NAMALWA (cell line): Measurements from ENCODE around the gene GINS1.

Source experiments
- DNase-seq: peaks from one replicate; pipeline ENCODE4 v3.0.0-alpha.2; 2015; ENCODE audit warnings: low spot score

The GINS1 gene

DNA sequence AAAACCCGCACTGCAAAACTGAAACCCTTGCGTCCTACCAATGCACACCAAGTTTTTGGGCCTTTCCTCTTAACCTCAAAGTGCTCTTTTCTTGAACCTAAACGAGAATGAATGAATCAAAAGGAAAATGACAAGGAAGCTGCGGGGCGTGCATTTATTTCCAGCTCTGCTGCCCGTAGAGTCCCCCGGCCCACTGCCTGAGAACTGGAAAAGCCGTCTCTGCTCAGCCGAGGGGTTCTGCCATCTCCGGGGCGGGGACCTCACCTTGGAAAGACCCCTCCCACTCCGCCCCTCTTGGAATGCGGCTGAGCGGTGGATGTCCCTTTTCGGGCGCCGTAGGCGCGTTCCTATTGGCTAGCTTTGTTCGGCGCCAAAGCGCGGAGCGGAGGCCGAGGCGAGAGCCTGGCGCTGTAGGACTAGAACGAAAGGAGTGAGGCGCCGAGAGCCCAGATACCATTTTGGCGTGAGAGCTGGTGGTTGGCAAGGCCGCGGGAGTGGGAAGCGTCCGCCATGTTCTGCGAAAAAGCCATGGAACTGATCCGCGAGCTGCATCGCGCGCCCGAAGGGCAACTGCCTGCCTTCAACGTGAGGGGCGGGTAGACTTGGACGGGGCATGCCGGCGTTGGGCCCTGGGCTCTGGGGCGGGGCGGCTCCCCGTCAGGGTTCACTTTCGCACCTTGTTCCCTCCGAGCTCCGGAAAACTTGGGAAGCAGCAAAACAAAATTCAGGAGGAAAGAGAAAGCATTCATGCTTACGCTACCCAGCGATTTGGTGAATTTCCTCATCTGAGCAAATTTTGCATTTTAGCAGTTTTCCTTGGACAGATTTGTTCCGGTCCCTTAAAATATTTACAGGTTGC, at the start of gene GINS1:
TSS of gene GINS1 (plus strand) at position 363 of the 859 bp plus-strand sequence. CDS start at position 511, 148 bp downstream.
- peak; percentile 83 for DNase-seq

GRCh38 chr20:25360631-25361286, 46.7 kb upstream of the GINS1 start:
- no peak for DNase-seq

DNA sequence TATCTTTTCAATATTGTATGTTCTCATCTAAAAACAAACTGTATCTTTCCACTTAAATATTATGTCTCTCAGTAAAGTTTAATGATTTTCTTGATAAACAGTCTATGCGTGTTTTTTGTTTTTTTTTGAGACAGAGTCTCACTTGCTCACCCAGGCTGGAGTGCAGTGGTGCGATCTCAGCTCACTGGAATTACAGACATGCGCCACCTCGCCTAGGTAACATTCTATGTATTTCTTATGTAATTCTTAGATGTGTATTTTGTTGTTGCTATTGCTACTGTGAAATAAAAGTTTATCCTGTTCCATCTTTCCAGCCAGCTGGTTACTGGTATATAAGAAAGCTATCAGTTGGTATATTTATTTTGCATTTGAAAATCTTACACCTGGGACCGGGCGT, 46.2 kb upstream of the GINS1 start:
- DNase-seq = no peak

DNA sequence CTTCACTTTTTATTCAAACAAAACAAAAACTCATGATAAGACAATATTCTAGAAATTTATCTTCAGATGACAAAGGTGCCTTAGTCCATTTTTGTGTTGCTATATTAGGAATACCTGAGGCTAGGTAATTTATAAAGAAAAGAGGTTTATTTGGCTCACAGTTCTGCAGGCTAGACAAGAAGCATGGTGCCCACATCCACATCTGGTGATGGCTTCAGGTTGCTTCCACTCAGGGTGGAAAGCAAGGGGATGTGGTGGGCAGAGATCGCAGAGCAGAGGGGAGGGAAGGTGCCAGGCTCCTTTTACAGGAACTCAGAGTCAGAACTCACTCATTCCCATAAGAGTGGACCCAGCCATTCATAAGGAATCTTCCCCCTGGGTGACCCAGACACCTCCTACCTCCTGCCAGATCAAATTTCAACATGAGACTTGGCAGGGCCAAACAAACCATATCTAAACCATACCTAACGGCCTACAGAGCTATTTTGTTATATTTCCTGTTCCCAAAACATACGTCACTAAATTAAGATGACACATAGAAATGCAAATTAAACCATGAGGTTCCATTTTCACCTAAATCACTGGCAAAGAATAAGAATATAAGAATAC, 43.2 kb upstream of the GINS1 start:
- DNase-seq = no peak

- DNase-seq = no peak
Observed at GRCh38 chr20:25364879-25365699, 42.4 kb upstream of the GINS1 start.

DNA sequence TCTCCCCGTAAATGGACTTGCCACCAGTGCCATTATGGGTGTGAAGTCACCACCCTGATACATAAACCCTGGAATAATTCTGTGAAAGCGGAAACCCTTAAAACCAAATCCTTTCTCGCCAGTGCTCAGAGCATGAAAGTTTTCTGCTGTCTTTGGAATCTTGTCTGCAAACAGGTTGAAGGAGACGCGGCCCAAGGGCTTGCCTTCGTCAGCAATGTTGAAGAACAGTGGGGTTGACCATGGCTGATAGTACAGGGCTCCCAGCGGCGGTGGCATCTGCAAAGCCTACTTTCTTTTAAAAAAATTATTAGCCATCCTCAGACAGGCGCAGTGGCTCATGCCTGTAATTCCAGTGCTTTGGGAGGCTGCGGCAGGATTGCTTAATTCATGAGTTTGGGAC, 38.9 kb upstream of the GINS1 start:
- no peak for DNase-seq

DNA sequence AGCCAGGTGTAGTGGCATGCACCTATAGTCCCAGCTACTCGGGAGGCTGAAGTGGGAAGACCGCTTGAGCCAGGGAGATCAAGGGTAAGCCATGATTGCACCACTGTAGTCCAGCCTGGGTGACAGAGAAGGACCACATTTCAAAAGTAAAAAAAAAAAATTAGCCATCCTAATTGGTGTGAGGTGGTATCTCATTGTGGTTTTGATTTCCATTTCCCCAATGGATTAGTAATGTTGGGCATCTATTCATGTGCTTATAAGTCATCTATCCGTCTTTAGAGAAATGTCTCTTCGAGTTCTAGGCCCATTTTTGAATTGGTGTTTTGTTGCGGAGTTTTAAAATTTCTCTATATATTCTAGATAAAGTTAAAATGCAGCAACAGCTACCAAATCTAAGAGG, 38.5 kb upstream of the GINS1 start:
- no peak for DNase-seq

DNA sequence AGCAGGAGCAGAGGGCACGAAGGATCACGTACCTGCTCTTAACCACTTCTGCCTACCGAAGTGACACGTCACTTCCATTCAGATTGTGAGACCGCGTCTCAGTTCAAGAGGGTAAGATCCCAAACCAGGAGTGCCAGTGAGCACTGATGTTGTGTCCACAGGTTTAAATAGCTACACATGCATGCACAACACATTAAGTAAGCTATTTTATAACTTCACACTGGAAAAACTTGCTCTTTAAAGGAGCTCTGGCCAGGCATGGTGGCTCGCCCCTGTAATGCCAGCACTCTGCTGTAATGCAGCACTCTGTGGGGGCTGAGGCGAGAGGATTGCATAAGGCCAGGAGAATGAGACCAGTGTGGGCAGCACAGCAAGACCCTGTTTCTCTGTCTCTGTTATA, 37.9 kb upstream of the GINS1 start:
- no peak for DNase-seq

DNA sequence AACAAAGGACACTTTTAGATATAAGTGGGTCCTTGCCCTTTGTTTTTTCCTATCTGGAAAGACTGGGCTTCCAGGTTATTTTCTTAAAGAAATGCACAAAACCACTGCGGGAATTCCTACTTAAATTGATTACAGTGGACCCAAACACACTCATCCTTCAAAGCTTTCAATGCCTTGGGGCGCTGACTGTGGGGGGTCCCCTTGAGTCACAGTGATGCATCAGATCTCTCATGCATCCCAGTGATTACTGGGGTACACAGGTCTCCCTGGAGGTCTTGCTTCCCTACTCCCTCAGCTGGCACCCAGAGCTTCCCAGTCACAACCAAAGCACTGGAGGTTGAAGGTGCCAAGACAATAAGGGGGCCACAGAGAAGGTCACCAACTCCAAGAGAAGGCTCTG, 37.5 kb upstream of the GINS1 start:
- no peak for DNase-seq

GRCh38 chr20:25372584-25373336, 34.7 kb upstream of the GINS1 start:
- DNase-seq = no peak

DNA sequence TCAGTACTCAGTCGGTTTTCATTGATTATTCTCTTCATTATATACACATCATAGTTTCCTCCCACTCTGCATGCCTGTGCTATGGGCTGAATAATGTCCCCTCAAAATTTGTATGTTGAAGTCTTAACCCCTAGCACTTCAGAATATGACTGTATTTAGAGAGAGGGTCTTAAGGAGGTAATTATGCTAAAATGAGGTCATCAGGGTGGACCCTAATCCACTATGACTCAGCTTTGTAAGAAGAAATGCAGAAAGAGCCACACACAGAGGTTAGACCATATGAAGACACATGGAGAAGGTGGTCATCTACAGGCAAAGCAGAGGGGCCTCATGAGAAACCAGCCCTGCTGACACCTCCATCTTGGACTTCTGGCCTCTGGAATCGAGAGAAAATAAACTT, 32.6 kb upstream of the GINS1 start:
- no peak for DNase-seq

GRCh38 chr20:25376236-25376635, 31.2 kb upstream of the GINS1 start:
- DNase-seq = no peak

DNA sequence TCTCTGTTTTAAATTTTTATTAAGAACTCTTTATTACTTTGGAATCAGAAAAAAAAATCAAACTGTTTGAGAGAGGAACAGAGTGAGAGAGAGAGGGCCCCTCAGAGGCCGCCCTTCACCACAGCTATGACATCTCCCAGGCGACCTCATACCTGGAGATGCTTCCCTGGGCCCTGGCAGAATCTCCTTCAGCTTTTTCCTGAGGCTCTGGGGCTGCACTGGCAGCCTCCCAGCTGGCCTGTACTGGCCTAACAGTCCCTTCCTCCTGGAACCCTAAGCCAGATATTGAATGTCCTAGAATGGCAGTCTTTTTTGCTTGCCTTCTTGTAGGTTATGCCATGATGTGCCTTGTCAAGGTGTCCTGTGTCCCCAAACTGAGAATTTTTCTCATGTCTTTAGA, 30.6 kb upstream of the GINS1 start:
- no peak for DNase-seq

- no peak for DNase-seq
Observed at GRCh38 chr20:25378189-25378883, 29.1 kb upstream of the GINS1 start.

DNA sequence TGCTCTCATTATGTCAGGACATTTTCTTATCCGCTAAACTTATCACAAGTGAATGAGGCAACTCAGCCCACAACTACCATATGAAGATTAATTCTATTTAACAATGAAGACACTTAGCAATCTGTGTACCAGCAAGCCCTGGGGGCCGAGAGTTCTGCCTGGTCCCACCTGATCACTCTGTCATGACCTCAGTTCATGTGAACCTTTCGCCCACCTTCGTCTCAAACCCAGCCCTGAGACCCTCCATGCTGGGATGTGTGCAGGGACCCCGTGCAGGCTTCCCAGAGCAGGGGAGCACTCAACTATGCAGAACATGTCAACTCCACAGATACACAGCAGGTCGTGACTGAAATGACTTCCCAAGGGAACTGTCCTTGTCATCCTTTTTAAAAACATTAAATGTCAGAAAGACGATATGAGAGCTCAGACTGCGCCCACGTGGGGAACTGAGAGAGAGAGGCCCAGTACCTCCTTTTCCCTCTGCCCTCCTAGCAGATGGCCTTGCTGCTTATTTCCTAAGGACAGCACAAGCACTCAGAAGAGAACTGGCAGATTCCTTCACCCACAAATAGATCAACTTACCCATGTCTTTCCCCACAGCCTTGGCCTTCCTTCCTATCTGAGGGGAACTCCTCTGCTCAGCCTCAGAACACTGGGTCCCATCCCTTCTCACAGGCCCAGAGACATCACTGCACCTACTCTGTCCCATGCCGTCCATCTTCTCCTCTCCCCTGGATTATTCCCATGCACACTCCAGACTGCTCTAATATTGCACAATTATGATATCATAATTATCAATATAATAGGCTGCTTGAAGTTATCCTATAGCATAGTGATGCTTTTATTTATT, 28.4 kb upstream of the GINS1 start:
- DNase-seq = no peak

DNA sequence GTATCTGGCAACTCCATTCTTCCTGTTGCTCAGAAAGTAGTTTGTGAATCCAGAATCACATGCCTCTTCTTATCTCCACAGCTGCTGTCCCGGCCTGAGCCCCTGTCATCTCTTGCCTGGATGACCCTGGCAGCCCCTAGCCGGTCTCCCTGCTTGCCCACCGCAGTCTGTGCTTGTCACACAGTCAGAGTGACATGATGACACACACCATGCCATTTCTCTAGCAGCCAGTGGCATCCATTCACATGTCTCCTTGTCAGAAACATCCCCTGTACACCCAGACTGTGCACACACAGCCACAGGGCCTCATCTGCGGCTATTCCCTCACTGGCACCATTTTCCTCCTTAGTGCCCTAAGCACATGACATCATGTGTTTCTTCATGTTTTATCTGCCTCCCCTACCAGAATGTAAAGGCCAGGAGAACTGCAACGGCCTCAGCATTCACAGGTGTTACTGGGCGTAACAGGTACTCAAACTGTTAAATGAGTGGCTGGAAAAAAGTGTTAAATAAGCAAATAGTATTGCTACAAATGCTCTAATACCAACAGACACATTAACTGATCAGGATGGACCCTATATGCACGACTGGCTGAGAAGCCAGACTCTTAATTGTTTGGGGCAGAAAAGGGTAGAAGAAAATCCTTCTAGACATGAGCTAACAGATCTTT, 26.4 kb upstream of the GINS1 start:
- no peak for DNase-seq

DNA sequence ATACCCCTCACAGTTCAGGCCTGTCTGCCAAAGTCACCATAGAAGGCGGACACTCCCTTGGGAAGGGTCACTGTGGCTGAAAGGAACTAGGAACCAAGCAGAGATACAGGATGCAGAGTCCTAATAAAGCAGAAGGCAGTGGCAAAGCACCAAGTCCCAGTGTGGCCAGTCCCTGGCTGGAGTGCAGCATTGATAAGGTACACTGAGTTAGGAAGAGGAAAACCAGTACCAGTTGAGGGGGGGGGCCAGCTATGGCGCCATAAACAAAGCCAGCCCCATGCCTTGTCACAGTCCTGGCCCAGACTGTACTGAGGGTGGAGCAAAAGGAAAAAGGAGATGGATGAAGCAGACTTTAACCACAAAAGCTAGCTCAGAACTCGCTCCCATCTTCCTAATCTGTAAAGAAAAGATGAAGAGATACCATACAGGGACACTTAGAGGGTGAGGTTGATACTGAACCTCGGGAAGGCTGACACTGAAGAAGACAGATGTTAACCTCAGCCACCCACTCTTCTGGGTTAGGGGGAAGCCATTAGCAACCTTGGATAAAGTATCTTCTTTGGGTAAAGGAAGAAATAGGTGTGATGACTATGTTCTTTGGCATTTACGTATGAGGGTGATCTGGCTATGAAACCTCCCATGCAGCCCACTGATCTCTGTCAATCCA, 24.6 kb upstream of the GINS1 start:
- DNase-seq = no peak

DNA sequence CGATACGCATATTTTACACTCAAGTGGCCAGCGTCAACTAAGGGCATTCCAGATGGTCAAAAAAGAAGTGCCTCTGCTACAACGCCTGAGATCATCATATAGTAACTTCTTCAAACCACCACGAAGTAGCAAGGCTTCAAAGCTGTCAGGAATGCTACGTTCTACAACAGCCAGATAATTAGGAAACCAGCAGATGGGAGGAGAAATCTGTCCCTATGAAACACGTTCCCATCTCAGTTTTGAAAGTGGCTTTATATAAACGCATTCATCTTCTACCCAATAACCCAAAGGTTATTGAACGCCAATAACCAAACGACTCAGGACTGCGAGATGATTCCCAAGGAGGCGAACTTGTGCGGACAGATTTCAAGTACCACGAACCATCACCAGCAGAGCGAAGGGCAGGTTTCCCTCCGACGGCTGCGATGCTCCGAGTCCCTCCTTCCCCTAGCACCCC, 18.0 kb upstream of the GINS1 start:
- DNase-seq = no peak
